CD4-positive, alpha-beta T cell (primary cell): ENCODE results near the gene FAM124A. TPM values are rescaled to one million over a fixed set of nuclear protein-coding genes. Genes with fewer than 3 reads are reported as not detected.
A peak's percentile ranks its signal among the peaks of the same experiment; 100 is the strongest.

Source experiments
- ATAC-seq: fragments of 200-7000 bp; cut with Tn5 transposase; one replicate; pipeline ENCODE4 v1.10.0; 2022; ENCODE audit warnings: mild to moderate bottlenecking; ENCODE audit not compliant: poor library complexity
- CTCF ChIA-PET: fragments of 350-600 bp; sonication (Branson Sonifier 250); formaldehyde crosslinking; loops from one replicate; lab custom pipeline; 2021; ENCODE audit warnings: antibody characterized with exemption, inconsistent platforms; lab: Charles Lee
- POLR2A ChIA-PET: fragments of 350-600 bp; sonication (Branson Sonifier 250); formaldehyde crosslinking; loops from one replicate; lab custom pipeline; 2021; ENCODE audit warnings: antibody characterized with exemption, inconsistent platforms; lab: Charles Lee
- DNase-seq, 14 experiments: peaks; one replicate each; pipeline ENCODE4 v3.0.0-alpha.2; 2013 to 2020; ENCODE audit warnings: mixed read lengths in 2 of 14
- H3K27ac ChIP-seq, 2 donors: one replicate each; pipeline versions ENCODE4 v1.5.1 to v1.7.0; 2013; ENCODE audit warnings: low read length in 2 of 2, low read depth in 1 of 2, mild to moderate bottlenecking in 1 of 2
- H3K27me3 ChIP-seq, 2 experiments: 1 replicate in 1 of 2; 2 replicates in 1 of 2; pipeline versions ENCODE4 v1.6.1 to v1.7.0; 2013; ENCODE audit warnings: low read length in 2 of 2, control low read depth in 1 of 2, mild to moderate bottlenecking in 1 of 2, moderate library complexity in 1 of 2; ENCODE audit not compliant: insufficient read depth in 2 of 2, control insufficient read depth in 1 of 2
- H3K36me3 ChIP-seq: one replicate; pipeline ENCODE4 v1.6.1; 2013; ENCODE audit warnings: low read length, control low read depth; ENCODE audit not compliant: insufficient read depth
- H3K4me1 ChIP-seq: one replicate; pipeline ENCODE4 v1.6.1; 2013; ENCODE audit warnings: low read length, control low read depth; ENCODE audit not compliant: insufficient read depth
- H3K4me3 ChIP-seq: one replicate; pipeline ENCODE4 v1.5.1; 2013; ENCODE audit warnings: mild to moderate bottlenecking, low read length, moderate library complexity
- H3K9me3 ChIP-seq, 2 experiments: 1 replicate in 1 of 2; 2 replicates in 1 of 2; pipeline versions ENCODE4 v1.6.1 to v1.7.0; 2013; ENCODE audit warnings: low read length in 2 of 2, mild to moderate bottlenecking in 2 of 2, control low read depth in 1 of 2, moderate library complexity in 1 of 2; ENCODE audit not compliant: control insufficient read depth in 1 of 2, insufficient read depth in 1 of 2
- H3K27ac Mint-ChIP-seq: one replicate; pipeline ENCODE4 v1.8.0; 2020; ENCODE audit warnings: mixed read lengths
- H3K27me3 Mint-ChIP-seq: one replicate; pipeline ENCODE4 v1.8.0; 2021; ENCODE audit warnings: mixed read lengths
- H3K36me3 Mint-ChIP-seq: one replicate; pipeline ENCODE4 v1.8.0; 2021; ENCODE audit warnings: low read depth, mixed read lengths
- H3K4me1 Mint-ChIP-seq: one replicate; pipeline ENCODE4 v1.8.0; 2021; ENCODE audit warnings: low read depth, mixed read lengths
- H3K4me3 Mint-ChIP-seq: one replicate; pipeline ENCODE4 v1.8.0; 2020; ENCODE audit warnings: mild to moderate bottlenecking, mixed read lengths
- H3K9me3 Mint-ChIP-seq: one replicate; pipeline ENCODE4 v1.8.0; 2020; ENCODE audit warnings: mixed read lengths
- CTCF ChIP-seq: fragments of 200-600 bp; IDR thresholded peaks from one replicate; pipeline ENCODE4 v1.8.0; 2022; ENCODE audit warnings: antibody characterized with exemption, mild to moderate bottlenecking
- intact Hi-C, 2 experiments: fragments of 100-400 bp; cut with DNase I in 1 of 2; cut with micrococcal nuclease in 1 of 2; formaldehyde crosslinking; loops; one replicate each; pipeline versions ENCODE4 v1.15.1 to v1.9.0; 2023 to 2025; cut with DNase I, micrococcal nuclease
- total RNA-seq, 174 experiments: library from RNA in 2 of 174; stranded (reverse) in 2 of 174; gene quantifications; one replicate each; pipeline ENCODE4 v1.2.3 and lab custom pipeline; 2021 to 2026

The FAM124A gene
- total RNA-seq, 2 experiments from 2014 or later, result not detected

GRCh38 chr13:51257187-51257586, 35.0 kb downstream of the FAM124A start:
- ATAC-seq (no peak), DNase-seq (no peak)
- Histone ChIP-seq H3K4me1 (no peaks in the 10 kb centered on the region), H3K9me3 (no peaks in the 10 kb centered on the region), H3K4me3 (no peak overlapping the region), H3K36me3 (no peaks in the 10 kb centered on the region), H3K27ac (no peak overlapping the region), H3K27me3 (no peaks in the 10 kb centered on the region)
- no peaks in the 10 kb centered on the region for H3K36me3 Mint-ChIP-seq
- ChIA-PET POLR2A (no interaction called here), CTCF (no interaction called here)
- no peaks in the 10 kb centered on the region for H3K27me3 Mint-ChIP-seq
- no peaks in the 10 kb centered on the region for H3K4me1 Mint-ChIP-seq
- H3K9me3 Mint-ChIP-seq, result no peaks in the 10 kb centered on the region
- TF ChIP-seq CTCF, result no peak
- no peak overlapping the region for H3K4me3 Mint-ChIP-seq
- H3K27ac Mint-ChIP-seq, result no peak overlapping the region
- intact Hi-C loops, result no loop called here

GRCh38 chr13:51258612-51259548, 36.7 kb downstream of the FAM124A start:
- Mint-ChIP-seq H3K36me3 (no peaks in the 10 kb centered on the region), H3K4me1 (no peaks in the 10 kb centered on the region), H3K9me3 (no peaks in the 10 kb centered on the region), H3K4me3 (no peak overlapping the region), H3K27ac (no peak overlapping the region), H3K27me3 (no peaks in the 10 kb centered on the region)
- Histone ChIP-seq H3K36me3 (no peaks in the 10 kb centered on the region), H3K9me3 (no peaks in the 10 kb centered on the region), H3K4me3 (no peak overlapping the region), H3K27ac (no peak overlapping the region), H3K4me1 (no peaks in the 10 kb centered on the region), H3K27me3 (no peaks in the 10 kb centered on the region)
- TF ChIP-seq CTCF, result no peak
- ChIA-PET POLR2A (no interaction called here), CTCF (no interaction called here)
- DNase-seq, result peak in 1 of 14 experiments; percentile 13
- intact Hi-C loops, result no loop called here
- no peak for ATAC-seq

- no peak overlapping the region for H3K27ac Mint-ChIP-seq
- no peaks in the 10 kb centered on the region for H3K27me3 Mint-ChIP-seq
- Histone ChIP-seq H3K4me1 (no peaks in the 10 kb centered on the region), H3K9me3 (no peaks in the 10 kb centered on the region), H3K27me3 (no peaks in the 10 kb centered on the region), H3K27ac (no peak overlapping the region), H3K36me3 (no peaks in the 10 kb centered on the region), H3K4me3 (no peak overlapping the region)
- ChIA-PET CTCF (no interaction called here), POLR2A (no interaction called here)
- intact Hi-C loops, result no loop called here
- H3K4me1 Mint-ChIP-seq, result no peaks in the 10 kb centered on the region
- DNase-seq, result no peak
- H3K4me3 Mint-ChIP-seq, result no peak overlapping the region
- no peaks in the 10 kb centered on the region for H3K9me3 Mint-ChIP-seq
- no peak for ATAC-seq
- no peak for TF ChIP-seq CTCF
- H3K36me3 Mint-ChIP-seq, result no peaks in the 10 kb centered on the region
Measured at GRCh38 chr13:51260154-51260553, 38.0 kb downstream of the FAM124A start.
